ENCODE measurements around the gene MRPL28.
"Not testable (repeated sequence)": the region's sequence is repeated elsewhere in the genome, so short reads cannot be mapped to it uniquely, and the experiment has no call there.

MRPL28 gene

DNA sequence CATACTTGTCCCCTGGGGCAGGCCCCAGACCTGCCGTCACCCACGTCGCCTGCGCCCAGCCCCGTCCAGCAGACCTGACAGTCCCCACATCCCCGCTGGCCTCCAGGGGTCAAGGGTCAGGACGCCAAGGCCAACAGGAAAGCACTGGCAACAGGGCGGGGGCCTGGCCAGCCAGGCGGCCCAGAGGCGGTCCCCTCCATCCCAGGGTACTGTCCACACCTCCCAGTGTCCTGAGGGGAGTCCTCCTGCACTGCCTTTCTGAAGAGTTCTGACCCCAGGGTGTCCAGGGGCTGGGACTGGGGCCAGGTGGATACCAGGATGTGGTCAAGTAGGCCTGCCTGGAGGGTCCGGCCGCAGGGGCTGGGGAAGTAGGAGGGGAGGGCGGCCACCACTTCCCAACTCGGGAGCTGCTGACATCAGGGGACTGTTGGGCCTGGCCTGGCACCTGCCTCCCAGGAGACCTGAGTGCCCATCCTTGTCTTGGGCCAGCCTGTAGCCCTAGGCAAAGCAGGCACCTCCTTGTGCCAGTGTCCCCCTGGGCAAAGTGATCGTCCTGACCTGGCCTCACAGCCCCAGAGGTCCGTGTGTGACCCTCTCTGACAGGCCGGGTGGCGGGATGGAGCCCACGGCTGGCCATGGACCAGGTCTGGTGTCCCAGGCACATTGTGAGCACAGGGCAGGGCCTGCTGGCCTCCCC, 11.1 kb downstream of the MRPL28 start:
- no peak for FAIRE-seq

DNA sequence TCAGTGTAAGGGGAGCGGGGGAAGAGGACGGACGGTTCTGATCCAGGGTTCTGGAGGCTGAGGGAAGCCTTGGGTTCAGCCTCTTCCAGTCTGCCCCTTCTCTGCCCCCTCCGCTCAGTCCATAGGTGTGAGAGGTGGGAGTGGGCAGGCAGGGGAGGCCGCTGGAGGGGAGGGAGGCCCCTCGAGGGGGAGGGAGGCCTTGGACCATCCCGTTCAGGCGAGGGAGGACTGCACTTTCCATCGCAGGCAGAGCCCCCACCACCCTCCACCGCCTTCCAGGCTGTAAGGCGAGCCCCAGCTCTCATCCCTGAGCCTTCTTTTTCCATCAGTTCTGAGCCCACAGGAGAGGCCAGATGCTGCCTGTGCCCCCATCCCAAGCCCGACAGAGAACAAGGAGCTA, 13.6 kb downstream of the MRPL28 start:
- FAIRE-seq: no peak

DNA sequence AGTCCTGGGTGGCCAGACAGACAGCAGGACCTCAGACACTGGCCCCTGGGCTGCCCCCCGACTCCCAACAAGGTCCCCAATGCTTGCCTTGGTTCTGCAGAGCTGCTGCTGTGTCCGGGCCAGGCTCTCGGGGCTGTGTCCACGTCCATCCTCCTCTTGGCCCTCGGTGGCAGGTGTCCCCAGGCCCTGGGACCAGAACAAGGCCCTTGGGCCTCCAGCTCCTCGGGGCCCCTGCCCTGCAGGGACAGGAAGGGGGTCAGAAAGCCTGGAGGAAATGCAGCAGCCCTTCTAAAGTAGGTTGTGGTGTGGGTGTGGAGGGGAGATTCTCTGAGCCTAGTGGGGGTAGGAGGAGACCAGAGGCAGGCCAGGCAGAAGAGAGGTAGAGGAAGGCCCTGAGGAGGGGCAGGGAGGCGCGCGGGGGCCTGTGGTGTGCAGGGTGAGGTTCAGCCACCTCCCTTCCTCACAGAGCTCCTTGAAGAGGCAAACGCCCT, 15.3 kb downstream of the MRPL28 start:
- FAIRE-seq: no peak

DNA sequence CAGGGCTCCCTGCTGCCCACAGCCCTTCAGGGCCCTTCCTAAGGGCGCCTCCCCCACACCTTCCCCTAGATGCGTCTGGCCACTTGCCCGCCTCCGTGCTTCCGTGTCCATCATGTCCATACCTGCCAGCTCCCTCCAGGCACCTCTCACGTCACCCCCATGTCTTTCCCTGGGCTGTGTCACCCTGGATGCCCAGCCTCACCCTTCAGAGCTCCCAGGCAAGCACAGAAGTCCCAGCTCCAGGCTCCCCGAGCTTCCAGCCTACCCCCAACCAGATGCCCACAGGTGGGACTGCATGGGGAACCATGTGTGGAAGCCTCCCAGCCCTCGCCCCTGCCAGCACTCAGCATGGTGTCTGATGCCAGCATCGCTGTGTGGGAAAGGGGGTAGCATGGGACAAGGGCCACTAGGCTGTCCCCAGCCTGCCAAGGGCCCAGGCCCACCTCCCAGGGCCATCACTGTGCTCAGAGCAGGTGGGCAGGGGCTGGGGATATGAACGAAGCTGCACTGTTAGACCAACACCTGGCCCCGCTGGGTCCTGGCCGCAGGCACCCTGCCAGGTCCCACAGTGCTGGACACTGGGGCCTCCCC, 16.0 kb downstream of the MRPL28 start:
- no peak for FAIRE-seq

DNA sequence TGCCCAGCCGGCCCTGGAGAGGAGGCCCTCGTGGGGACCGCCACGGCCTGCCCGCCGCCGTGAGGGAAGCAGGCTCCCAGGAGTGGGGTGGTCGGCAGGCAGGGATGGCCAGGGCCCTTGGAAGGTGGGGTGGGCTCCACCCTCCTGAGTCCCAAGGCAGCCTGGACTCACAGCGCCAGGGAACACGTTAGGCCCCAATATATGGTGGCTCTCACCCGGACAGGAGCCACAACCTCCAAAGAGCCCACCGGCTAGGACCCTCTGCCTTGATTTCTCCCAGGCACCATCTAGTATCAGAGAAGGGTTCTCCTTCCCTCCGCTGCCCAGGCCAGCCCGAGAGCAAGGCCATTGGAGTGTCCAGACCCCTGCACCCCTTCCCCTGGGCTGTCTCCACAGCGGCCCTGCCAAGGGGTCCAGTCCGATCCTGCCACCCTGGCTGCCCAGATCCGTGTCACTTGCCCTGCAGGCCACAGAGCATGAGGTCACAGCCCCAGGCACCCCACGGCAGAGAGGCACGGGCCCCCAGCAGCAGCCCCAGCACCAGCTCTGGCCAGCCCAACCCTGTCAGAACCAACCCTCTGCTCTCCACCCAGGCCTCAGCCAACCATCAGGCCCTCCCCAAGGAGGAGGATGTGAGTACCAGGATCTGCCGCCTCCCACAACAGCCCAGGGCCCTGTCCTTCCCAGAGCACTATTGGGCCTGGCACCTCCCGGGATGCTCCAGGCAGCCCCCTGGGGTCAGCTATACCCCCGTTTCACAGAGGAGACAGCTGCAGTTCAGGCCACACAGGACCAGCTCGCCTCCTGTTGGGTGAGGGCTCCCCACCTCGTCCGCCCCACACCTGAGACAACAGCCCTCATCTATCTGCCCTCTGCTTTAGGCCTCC, 16.7 kb downstream of the MRPL28 start:
- no peak for FAIRE-seq

DNA sequence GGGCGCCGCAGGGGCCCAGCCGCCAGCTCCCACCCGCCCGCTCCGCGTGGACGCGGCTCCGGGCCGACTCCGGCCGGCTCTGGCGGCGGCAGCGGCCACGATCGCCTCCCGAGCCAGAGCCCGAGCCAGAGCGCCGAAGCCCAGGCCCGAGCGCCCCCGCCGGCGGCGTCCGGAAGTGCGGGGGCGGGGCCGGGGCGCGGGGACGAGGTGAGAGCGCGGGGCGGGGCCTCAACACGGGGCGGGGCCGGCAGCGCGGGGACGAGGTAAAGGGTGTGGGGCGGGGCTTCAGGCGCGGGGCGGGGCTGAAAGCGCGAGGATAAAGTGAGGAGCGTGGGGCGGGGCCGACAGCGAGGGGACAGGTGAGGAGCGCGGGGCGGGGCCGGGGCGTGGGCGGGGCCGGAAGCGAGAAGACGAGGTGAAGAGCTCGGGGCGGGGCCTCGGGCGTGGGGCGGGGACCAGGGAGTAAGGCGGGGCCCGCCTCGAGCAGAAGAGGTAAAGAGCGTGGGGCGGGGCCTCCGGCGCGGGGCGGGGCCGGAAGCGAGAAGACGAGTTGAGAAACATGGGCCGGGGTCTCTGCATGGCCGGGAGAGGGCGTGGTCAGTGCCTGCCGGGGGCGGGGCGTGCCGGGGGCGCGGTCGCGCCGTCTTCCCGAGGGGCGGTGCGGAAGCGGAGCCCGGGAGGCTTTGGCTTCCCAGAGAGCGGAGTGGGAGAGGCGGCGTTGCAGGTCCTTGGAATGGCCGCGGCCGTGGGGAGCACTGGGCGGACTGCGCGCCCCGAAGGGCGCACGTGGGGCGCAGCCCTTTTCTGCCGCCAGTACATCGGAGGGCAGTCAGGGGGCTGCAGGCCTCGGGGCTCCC, 17.6 kb downstream of the MRPL28 start, which contains the start of gene AXIN1:
Gene AXIN1, minus strand, starts transcription at position 177 of the 857 bp plus-strand sequence. CDS start 5,698 bp downstream, outside the sequence.
- no peak for FAIRE-seq

DNA sequence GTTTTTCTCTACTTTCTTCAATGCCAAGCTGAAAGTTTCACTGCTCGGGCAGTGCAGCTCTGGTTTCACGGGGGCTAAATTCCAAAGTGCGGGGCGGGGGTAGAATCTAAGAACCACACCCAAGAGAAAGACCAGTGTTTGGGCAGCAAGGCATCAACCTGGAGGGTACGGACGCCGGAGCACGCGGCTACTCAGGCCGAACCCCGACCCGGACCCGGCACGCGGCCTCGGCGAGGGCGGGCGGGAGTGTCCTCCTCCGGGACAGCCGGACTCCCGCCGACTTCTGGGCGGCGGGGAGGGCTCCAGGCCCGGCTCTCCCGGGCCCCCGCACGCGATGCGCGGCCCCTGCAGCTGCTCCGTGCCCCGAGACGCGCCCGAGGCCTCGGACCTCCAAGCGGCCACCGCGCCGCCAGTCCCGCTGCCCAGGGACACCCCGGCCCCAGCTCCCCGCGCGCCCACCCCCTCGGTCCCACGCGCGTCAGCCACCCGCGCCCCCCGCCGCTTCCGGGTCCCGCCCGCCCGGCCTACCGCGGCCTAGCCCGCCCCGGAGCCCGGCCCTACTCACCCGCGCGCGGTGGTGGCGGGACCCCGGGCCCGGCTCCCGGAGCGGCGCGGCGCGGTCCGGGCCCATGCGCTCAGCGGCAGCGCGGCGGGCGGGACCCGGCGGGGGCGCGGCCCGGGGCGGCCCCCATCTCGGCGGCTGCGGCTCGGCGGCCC, 18.4 kb downstream of the MRPL28 start:
- no peak for FAIRE-seq

DNA sequence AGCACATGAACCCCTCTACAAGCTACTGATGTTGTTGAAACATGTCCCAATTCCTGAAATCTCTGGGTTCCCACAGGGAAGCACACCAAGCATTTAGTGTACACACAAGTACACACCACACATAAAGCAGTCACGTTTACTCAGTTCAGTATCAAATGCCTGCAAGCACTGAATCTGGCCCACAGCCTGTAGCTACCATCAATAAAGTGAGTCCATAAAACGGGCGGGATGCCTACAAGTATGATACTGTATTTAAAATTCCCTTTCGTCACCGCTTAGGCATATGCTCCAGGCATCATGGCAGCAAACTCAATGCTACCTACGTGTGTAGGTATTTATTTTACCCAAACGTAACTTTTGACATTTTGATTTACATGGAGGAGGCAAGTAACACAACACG, 20.1 kb downstream of the MRPL28 start:
- FAIRE-seq: no peak

DNA sequence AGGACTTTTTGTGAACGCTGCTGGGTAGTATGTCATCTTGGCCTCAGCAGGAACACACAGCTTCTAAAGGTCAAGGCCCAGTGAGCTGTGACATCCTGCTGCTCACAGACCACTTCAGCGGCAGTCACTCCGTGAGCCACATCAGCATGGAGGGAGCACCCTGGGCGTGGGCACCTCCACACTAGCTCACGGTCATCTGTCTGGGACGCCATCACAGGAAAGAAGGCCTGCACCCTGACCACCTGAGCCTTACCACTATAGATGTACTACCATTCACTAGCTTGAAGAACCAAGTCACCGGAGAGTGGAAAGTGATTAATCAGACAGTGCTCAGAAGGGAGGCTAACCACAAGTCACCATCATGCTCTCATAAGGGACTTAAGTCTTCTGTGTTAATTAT, 21.1 kb downstream of the MRPL28 start:
- FAIRE-seq: no peak

DNA sequence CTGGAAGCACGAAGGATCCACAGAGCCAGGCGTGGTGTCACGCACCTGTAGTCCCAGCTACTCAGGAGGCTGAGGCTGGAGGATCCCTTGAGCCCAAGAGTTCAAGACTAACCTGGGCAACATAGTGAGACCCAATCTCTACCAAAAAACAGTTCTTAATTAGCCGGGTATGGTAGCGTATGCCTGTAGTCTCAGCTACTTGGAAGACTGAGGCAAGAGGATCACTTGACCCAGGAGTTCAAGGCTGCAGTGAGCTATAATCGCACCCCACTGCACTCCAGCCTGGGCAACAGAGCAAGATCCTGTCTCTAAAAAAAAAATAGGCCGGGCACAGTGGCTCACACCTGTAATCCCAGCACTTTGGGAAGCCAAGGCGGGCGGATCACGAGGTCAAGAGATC, 21.8 kb downstream of the MRPL28 start:
- not testable (repeated sequence) for FAIRE-seq

DNA sequence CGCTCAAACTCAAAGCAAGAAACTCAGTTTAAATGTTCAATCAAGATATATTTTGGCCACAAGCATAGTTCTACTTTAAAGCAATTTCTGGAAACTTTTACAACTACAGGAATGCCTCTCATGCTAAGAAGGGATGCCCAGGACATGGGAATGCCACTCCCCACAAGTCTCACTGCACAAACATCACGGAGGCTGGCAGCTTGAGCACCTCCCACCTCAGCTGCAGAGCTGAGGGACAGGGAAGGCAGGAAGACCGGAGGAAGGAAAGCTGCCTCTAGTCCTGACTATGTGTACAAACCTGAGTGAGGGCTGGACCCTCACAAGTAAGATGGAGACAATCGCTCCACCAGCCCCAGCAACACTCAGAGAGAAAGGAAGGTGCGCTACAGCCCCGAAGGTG, 23.1 kb downstream of the MRPL28 start:
- no peak for FAIRE-seq

DNA sequence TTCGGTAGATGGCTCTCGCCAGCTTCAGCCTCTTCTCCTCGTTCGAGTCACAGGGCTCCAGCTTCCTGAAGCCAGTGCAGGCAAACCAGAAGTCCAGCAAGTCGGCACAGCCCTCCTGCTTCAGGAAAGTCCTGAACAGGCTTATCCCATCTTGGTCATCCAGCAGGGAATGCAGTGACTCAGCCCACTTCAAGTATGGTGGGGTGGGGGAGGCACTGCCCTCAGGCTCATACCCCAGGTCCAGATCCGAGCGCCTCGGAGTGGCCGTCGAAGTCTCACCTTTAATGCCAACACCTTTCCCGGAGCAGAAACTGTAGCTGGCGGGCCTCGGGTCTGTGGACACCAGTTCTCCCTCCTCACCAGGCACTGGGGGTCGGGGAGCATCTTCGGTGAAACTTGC, 23.8 kb downstream of the MRPL28 start:
- FAIRE-seq: no peak

DNA sequence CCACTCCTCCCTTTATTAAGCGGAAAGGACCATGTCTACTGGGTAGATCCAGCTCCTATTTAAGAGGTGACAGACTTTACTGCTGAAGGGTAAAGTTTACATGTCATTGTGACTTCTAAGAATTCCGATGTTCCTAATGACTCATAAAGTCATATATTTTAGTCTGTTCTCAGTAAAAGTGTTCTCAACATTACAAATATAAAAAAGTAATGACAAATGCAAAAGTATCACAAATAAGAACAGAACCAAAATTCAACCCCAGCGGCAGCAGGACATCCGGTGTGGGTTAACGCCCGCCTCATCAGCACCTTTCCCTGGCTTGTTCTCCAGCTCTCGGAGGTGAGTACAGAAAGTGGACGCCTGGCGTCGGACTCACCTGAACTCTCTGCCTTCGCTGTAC, 24.6 kb downstream of the MRPL28 start:
- FAIRE-seq: no peak

DNA sequence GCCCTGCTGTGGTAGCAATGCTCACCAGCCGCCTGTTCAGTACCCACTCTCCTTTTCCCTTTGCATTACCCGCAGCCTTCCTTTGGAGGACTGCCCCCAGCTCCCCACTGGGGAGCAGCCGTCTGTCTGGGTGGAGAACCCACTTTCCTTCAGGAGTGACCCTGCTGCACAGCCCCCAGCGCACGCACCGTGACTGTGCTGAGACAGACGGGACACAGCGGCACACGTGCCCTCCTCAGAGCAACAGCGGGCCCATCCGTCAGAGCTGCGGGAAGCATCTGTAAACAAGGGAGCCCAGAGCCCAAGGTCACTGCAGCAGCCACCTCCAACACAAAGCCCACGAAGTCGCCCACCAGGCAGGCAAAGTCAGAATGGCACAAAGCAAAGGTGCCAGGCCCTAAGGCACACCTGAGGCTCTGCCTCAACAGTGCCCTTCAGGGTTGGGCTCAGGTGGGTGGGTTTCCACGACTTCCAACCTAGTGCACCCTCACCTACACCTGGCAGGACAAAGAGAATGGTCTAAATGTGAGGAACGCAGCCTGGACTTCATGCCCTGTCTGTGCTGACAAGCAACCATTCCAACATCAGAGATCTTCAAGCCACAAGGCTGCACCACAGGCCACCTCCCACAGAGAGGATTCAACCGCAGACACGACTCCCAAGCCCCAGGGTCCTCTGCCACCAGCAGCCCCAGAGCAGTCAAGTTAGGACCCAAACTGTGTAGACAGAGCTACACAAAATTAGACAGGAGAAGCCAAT, 27.7 kb downstream of the MRPL28 start:
- FAIRE-seq: no peak

DNA sequence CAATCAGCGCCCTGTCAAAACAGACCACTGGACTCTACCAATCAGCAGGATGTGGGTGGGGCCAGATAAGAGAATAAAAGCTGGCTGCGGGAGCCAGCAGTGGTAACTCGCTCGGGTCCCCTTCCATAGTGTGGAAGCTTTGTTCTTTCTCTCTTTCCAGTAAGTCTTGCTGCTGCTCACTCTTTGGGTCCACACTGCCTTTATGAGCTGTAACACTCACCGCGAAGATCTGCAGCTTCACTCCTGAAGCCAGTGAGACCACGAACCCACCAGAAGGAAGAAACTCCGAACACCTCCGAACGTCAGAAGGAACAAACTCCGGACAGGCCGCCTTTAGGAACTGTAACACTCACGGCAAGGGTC, 28.4 kb downstream of the MRPL28 start:
- not testable (repeated sequence) for FAIRE-seq

DNA sequence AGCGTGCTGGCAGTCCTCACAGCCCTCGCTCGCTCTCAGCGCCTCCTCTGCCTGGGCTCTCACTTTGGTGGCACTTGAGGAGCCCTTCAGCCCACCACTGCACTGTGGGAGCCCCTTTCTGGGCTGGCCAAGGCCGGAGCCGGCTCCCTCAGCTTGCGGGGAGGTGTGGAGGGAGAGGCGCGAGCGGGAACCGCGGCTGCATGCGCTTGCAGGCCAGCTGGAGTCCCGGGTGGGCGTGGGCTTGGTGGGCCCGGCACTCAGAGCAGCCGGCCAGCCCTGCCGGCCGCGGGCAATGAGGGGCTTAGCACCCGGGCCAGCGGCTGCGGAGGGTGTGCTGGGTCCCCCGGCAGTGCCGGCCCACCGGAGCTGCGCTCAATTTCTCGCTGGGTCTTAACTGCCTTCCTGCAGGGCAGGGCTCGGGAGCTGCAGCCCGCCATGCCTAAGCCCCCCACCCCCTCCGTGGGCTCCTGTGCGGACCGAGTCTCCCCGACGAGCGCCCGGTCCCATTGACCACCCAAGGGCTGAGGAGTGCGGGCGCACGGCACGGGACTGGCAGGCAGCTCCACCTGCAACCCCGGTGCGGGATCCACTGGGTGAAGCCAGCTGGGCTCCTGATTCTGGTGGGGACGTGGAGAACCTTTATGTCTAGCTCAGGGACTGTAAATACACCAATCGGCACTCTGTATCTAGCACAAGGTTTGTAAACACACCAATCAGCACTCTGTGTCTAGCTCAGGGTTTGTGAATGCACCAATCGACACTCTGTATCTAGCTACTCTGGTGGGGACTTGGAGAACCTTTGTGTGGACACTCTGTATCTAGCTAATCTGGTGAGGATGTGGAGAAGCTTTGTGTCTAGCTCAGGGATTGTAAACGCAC, 29.0 kb downstream of the MRPL28 start:
- FAIRE-seq: not testable (repeated sequence)

DNA sequence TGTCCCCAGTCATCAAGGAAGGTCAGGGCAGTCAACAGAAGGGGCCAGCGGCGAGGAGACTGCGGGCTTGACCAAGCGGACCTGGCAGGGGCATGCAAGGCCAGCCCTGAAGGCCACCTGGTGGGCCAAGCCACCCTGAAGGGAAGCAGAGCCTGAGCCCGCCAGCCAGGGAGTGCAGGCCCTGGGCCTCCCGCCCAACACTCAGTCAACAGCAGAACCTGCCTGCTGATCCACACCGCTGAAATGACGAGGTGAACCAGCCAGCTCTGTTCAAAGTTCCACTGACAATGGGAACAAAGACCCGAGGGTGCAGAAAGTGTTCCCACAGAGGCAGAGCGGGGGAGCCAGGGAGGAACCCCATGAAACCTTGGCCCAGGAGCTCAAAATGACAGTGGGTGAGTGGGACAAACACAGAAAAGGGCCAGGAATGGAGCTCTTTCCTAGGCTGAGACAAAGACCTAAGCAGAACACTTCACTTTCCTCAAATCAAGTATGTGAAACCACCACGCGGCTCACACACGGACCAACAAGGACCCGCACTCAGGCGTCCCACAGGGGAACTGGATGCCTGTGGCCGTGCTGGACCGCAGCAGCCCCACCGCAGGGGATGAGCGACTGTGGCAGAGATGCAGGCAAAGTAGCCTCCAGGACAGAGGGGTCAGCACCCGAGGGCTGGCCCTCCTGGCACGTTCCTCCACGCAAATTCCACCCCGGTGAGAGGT, 29.8 kb downstream of the MRPL28 start:
- no peak for FAIRE-seq

DNA sequence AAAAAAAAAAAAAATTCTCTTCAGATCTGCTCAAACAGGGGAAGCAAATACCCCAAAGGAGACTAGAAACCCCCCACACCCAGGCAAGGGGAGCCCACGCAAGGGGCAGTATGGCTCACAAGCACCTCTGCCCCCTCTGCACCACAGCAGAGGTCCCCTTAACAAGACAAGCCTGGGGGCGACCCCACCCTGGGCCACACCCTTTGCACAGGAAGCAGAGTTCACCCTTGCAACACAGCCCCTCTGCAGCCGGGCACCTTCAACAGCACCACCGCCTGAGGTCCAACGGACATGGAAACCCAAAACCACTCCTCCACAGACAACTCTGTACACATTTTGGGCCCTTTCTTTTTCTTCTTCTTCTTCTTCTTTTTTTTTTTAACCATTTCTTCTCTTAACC, 30.7 kb downstream of the MRPL28 start:
- FAIRE-seq: no peak

DNA sequence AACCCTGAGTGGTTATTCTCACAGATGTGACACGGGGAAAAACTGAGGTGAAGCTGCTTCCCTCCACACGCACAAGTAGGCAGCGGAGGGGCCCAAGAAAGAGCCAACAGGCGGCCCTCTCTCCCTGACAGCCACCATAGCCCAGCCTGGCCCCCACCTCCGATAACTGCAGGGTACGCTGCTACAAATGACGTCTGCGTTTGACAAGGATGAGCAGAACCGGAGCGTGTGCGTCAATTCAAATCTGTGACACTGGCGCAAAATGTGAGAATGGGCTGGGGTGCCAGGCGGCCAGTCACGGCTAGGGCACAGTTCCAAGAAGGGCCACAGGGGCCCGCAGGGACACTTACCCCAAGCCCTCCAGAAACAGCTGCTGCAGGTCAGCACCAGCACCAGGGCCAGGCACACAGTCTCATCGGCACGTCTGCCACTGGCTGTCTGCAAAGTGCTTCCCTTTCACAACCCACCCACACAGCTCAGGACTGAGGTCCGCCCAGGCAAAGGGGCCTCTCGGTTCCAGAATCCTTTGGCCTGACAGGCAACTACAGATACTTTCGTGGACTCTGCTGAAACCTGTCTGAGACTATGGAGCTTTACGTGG, 32.3 kb downstream of the MRPL28 start:
- FAIRE-seq: no peak

Data from colon (tissue), 2 donors.